Hematopoietic multipotent progenitor cell treated with erythropoietin and hydrocortisone succinate and interleukin-3 and kit ligand, for 17 days (in vitro differentiated cells): ENCODE data around the gene KCNK1.
"Not testable (repeated sequence)": the region's sequence is repeated elsewhere in the genome, so short reads cannot be mapped to it uniquely, and the experiment has no call there.

Experiments used
- DNase-seq: peaks from one replicate; pipeline ENCODE4 v3.0.0-alpha.2; 2015; ENCODE audit warnings: low spot score

The KCNK1 gene

DNA sequence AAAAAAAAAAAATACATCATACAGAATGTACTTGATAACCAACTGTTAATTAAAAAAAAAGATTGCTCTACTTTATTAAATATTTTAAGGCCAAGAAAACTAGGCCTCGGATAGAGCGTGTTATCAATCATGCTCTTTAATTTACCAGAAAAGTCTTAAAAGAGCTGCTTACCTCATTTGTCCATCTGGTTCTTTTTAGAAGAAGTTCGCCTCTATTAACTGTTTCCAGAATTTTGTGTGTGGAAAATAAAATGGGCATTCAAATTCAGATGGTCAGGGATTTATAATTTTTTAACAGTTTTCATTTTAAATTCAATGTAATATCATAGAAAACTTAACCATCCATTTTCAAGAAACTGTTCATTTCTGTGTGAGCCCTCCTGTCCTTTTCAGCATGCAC is 53.8 kb downstream of the KCNK1 start:
- no peak for DNase-seq

GRCh38 chr1:233668146-233668724 is 54.3 kb downstream of the KCNK1 start:
- DNase-seq = no peak

DNA sequence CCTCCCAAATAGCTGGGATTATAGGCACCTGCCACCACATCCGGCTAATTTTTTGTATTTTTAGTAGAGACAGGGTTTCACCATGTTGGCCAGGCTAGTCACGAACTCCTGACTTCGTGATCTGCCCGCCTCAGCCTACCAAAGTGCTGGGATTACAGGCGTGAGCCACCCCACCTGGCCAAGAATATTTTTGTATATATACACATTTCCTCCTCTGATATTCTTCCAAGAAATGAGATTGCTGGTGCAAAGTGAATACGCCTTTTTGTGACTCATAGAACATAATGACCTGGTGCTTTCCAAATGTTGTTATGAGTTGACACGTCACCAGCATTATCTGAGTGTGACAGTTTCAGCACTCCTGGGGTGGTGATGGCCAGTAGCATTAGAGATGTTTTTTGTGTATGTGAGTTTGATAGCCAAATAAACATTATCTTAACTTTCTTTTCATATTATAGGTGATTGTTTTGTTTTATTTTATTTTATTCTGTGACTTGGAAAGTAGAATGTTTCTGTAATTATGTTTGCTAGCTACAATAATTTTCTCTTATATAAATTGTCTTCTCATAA is 54.9 kb downstream of the KCNK1 start:
- DNase-seq = peak; percentile 23

DNA sequence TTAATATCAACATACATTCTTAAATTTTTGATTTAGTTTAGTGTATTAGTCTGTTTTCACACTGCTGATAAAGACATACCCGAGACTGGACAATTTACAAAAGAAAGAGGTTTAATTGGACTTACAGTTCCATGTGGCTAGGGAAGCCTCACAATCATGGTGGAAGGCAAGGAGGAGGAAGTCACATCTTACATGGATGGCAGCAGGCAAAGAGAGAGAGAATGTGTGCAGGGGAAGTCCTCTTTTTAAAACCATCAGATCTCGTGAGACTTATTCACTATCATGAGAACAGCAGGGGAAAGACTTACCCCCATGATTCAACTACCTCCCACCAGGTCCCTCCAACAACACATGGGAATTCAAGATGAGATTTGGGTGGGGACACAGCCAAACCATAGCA is 56.5 kb downstream of the KCNK1 start:
- DNase-seq = not testable (repeated sequence)

DNA sequence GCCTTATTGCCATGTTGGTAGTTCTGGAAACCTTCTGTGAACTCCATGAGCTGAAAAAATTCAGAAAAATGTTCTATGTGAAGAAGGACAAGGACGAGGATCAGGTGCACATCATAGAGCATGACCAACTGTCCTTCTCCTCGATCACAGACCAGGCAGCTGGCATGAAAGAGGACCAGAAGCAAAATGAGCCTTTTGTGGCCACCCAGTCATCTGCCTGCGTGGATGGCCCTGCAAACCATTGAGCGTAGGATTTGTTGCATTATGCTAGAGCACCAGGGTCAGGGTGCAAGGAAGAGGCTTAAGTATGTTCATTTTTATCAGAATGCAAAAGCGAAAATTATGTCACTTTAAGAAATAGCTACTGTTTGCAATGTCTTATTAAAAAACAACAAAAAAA is 57.4 kb downstream of the KCNK1 start:
- no peak for DNase-seq

GRCh38 chr1:233672732-233673131 is 58.8 kb downstream of the KCNK1 start:
- DNase-seq = no peak

GRCh38 chr1:233673261-233673946 is 59.5 kb downstream of the KCNK1 start:
- no peak for DNase-seq

DNA sequence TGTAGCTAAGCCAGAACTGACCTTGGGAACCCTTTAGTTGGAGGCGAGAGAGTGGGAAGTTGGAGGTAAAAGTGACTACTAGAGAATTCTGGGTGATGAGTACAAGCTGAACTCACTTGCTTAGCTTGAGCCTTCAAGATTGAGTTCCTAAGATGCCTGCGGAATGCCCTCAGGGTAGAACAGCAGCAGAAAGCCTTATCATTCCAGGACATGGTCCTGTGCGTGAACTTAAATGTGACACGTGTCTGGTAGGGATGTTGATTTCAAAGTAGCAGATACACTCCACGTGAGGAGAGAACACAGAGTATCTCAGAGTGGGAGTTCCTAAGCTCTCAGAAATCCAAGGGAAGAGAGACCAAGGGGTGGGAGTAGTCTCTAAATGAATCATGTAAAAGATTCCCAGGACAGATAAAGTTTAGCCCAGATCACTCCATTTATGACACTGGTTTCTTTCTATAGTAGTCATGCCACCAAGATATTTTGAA is 60.1 kb downstream of the KCNK1 start:
- no peak for DNase-seq

GRCh38 chr1:233675446-233675845 is 61.5 kb downstream of the KCNK1 start:
- DNase-seq = no peak

- DNase-seq = no peak
These were observed 62.0 kb downstream of the KCNK1 start for GRCh38 chr1:233675893-233676292.

GRCh38 chr1:233677690-233678354 is 63.9 kb downstream of the KCNK1 start:
- DNase-seq = no peak

DNA sequence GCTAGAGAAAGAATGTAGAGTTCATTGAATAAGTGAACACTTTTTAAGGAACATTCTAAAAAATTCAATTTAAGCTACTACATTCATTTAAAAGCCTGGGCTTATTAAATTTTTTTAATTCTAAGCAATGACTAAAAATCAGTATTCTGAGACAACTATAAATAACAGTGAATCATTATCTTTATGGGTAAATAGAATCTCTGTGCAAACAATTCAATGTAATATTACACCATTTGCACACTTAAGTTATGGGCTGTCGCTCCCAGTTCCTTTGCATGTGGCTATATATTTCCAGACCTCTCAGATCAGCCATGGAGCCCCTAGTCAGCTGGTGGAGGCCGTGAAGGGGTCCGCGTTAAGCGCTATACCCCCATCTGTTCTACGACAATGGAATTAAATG is 65.1 kb downstream of the KCNK1 start:
- DNase-seq = no peak

DNA sequence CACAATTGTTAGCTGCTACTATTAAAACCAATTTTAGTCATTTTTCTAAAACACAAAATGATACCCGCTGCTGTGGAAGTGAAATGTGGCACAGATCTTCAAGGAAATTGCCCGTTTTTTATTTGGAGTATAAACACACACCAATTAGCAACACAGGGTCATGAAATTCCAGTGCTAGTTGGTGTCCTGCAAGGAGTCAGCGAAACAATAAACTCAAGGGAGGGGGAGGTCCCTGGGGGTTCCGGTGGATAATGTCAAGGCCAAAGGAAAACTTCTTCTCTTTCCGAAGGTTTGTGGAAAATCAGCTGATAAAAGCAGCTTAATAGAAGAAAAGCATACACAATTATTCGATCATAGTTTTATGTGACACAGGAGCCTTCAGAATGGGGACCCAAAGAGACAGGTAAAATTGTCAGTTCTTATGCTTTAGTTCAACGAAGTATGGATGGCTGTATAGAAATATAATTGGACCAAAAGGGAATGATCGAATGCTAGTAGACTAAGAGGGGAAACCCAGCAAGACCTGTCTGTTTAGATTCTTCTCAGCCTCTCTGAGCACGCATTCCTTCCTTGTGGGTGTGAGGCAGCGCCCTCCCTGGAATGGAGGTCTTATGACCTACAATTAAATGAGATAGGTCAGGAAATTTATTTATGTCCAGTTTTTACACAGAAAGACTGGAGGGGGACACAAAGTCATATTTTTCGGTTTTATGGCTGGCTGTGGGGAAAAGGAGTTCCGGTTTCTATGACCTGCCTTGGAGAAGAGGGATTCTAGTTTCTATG is 65.9 kb downstream of the KCNK1 start:
- DNase-seq = no peak

- no peak for DNase-seq
These were observed 67.4 kb downstream of the KCNK1 start for GRCh38 chr1:233681285-233681684.

- not testable (repeated sequence) for DNase-seq
These were observed 72.7 kb downstream of the KCNK1 start for GRCh38 chr1:233686653-233687052.

DNA sequence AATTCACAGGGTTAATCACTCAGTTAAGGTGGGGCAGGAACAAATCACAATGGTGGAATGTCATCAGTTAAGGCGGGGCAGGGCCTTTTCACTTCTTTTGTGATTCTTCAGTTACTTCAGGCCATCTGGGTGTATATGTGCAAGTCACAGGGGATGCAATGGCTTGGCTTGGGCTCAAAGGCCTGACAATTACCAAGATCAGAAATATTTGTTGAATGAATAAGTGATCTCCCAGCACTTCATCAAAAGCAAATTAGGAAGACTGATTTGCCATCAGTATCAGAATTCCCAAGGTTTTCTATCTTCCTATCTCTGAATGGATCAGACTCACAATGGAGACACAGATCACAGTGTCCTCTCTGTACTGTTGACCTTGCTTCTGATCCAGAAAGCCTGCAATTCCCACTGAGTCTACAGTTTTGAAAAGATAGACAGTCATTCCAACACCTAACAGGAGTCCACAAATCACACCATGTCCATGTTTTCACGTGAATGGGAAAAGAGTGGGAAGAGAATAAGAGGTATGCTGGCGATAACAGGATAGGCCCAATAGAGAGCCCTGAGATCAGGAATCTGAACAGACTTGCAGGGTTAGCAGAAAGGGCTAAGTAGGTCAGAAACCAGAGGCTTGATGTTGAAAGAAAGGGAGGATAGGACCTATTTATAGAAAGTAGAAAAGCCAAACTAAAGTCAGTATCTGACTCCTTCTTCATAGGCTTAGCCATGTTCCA is 75.3 kb downstream of the KCNK1 start:
- DNase-seq = no peak

- DNase-seq = no peak
These were observed 75.9 kb downstream of the KCNK1 start for GRCh38 chr1:233689748-233690254.

DNA sequence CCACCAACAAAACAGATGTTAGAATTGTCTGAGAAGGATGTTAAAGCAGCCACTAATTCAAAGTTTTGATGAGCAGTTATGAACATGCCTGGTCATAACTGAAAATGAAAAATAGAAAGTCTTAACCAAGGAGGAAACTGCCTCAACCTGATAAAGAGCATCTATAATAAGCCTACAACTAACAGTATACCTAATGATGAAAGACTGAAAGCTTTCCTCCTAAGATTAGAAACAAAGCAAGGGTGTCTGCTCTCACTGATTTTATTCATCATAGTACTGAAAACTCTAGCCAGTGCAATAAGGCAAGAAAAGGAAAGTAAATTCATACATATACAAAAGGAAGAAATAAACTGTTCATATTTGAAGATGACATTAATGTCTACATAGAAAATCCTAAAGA is 82.0 kb downstream of the KCNK1 start:
- DNase-seq = no peak

GRCh38 chr1:233700338-233700737 is 86.4 kb downstream of the KCNK1 start:
- no peak for DNase-seq

- no peak for DNase-seq
These were observed 90.4 kb downstream of the KCNK1 start for GRCh38 chr1:233704170-233704897.
